Epithelial cell of proximal tubule (primary cell): ENCODE measurements around the gene ADCK1. TPM values are rescaled to one million over a fixed set of nuclear protein-coding genes. Genes with fewer than 3 reads are reported as not detected.

Experiments used
- DNase-seq: peaks from one replicate; pipeline ENCODE4 v3.0.0-alpha.2; 2011; ENCODE audit warnings: low read depth
- H3K4me3 ChIP-seq: 2 replicates; pipeline ENCODE4 v1.5.1; 2011; ENCODE audit warnings: low read depth, mild to moderate bottlenecking, low read length
- total RNA-seq: library from RNA; depleted of rRNA; stranded (reverse); fragments of >200 nt; gene quantifications from 2 replicates; pipeline ENCODE4 v1.2.3, GENCODE V29; 2015
- TF ChIP-seq, protein P1 (sequence below): conservative IDR thresholded peaks from 2 replicates; pipeline ENCODE4 v1.5.1; 2012; ENCODE audit warnings: low read depth, mild to moderate bottlenecking, low read length

The ADCK1 gene
- total RNA-seq, 1 donor from 2014 or later: 4.3 TPM

DNA sequence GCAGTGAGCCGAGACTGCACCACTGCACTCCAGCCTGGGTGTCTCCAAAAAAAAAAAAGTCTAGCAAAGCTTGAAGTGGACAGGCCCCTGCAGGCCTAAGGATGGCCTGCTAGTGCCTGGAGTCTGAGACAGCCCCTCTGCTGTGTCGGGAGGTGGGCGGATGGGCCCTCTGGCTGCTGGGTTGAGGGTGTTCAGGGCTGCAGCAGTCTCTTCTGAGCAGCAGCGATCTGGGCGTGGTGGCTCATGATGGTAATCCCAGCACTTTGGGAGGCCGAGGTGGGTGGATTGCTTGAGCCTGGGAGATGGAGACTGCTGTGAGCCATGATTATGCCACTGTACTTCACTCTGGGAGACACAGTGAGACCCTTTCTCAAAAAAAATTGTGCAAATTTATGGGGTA lies 57.0 kb downstream of the ADCK1 start:
- DNase-seq: no peak
- H3K4me3 ChIP-seq: no peak overlapping the region
- TF ChIP-seq, protein P1, sequence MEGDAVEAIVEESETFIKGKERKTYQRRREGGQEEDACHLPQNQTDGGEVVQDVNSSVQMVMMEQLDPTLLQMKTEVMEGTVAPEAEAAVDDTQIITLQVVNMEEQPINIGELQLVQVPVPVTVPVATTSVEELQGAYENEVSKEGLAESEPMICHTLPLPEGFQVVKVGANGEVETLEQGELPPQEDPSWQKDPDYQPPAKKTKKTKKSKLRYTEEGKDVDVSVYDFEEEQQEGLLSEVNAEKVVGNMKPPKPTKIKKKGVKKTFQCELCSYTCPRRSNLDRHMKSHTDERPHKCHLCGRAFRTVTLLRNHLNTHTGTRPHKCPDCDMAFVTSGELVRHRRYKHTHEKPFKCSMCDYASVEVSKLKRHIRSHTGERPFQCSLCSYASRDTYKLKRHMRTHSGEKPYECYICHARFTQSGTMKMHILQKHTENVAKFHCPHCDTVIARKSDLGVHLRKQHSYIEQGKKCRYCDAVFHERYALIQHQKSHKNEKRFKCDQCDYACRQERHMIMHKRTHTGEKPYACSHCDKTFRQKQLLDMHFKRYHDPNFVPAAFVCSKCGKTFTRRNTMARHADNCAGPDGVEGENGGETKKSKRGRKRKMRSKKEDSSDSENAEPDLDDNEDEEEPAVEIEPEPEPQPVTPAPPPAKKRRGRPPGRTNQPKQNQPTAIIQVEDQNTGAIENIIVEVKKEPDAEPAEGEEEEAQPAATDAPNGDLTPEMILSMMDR: no peak

DNA sequence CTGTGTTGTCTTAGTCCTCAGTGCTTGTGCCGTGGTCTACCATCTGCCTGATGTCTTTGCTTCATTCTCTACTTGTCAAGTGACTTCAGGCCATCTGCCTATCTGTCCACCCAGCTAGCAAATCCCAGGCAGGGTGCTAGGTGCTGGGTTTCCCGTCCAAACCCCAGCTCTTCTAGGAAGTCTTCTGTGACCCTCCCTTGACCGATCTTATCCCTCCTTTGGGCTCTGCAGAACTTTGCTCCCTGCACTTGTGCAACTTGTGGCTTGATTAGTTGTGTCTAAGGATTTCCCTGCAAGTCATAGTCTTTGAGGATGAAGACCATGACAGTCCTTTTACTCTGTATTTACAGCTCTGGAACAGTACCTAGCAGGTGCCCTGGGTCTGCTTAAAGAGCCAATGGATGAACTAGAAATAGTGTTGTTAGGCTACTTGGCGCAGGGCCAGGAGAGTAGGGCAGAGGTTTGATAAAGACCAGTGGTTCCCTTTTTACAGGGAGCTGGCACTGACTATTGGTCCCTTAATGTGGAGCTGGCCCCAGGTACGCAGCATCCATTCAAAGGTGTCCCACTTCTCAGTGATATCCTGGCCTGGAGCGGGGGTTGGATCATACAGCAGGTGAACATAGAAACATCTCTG lies 60.1 kb downstream of the ADCK1 start:
- no peak overlapping the region for H3K4me3 ChIP-seq
- TF ChIP-seq, protein P1: no peak
- DNase-seq: no peak

DNA sequence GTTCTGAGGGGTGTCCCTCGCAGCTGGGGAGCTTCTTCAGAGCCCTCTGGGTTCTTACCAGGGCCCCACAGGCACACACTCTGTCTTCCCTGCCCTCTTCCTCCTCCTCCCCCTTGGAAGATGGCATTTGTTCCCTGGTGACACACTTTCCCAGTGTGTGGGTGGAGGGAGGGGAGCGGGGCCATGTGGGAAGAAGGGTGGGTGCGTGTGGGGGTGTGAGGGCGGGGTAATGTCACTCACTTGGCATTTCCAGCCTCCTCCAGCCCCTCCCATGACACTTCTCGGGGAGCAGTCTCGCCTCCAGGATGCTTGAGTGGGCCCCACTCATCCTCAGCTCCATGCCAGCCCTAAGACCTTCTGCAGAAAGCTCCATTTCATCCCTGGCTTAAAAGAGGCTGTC lies 61.3 kb downstream of the ADCK1 start:
- DNase-seq: no peak
- H3K4me3 ChIP-seq: no peak overlapping the region
- TF ChIP-seq, protein P1: no peak

DNA sequence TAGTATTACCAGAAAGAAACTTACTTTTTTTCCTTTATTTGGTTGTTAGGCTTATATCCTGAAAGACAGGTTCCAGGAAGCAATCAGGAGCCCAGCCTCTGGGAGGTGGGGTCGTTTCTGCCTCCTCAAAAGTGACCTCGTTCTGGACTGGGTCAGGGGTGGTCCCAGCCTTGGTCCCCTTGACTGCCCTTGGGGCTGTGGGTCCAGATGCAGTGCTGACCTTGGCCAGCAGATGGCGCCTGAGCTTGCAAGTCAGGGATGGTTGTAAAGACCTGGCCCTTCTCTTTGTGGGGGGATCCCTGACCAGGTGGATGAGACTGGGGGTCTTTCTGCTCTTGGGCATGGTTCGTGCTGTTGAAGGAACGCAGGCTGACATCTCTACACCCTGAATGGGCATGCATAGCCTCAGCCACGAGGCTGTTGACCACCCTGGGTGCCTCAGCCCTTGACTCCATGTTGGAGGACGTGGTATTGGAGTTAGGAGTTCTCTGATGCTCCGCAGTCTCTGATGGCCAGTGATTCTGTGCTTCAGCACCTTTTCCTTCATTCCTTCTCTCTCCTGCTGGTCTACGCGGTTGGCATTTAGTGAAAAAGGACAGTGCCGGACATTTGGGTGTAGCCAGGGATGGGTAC lies 62.4 kb downstream of the ADCK1 start:
- TF ChIP-seq, protein P1: peak; percentile 98
- no peak overlapping the region for H3K4me3 ChIP-seq
- DNase-seq: no peak

DNA sequence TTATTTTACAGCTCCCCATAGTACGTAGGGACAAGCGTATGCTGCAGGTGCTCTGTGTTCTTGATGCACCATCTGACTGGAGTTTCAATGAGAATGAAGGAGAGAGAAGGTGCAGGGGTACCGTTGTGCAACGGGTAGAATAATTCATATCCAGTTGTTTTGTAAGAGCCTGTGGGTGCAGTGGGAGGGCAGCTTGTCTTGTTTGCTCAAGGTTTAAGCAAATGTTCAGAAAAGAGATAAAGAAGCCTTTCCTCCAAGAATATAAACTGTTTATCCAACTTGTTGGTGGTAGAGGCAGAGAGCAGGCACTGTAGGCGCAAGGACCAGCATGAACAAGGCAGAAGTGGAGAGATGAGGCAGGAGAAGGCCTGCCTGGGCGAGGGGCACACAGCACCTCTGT lies 64.2 kb downstream of the ADCK1 start:
- no peak overlapping the region for H3K4me3 ChIP-seq
- no peak for DNase-seq
- TF ChIP-seq, protein P1: no peak

DNA sequence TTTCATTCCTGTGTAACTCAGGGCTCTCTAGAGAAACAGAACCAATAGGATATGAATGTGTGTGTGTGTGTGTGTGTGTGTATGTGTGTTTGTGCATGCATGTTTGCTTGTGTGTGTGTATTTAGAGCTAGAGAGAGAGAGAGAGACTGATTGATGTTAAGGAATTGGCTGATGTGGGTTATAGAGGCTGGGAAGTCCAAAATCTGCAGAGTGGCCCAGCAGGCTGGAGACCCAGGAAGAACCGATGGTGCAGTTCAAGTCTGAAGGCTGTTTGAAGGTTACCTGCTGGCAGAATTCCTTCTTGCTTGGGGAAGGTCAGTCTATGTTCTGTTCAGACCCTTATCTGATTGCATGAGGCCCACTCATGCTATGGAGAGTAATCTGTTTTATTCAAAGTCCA lies 64.7 kb downstream of the ADCK1 start:
- no peak overlapping the region for H3K4me3 ChIP-seq
- TF ChIP-seq, protein P1: no peak
- DNase-seq: no peak

DNA sequence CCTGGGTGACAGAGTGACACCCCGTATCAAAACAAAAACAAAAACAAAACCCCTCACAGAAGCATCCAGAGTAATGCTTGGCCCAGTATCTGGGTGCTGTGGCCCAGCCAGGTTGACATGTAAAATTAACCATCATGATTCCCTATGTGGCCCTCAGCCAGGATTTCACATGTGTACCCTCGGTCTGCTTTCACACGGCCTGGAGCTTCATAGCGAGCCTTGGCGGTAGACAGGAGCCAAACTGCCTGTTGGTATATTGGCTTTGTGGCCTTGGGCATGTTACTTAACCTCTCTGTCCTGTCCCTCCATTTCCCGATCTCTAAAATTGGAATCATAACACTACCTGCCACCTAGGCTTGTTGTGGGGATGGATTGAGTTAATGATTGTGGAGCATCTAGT lies 65.5 kb downstream of the ADCK1 start:
- TF ChIP-seq, protein P1: no peak
- DNase-seq: no peak
- no peak overlapping the region for H3K4me3 ChIP-seq
